IMR-90 (cell line): Measurements from ENCODE around the gene CDKAL1. TPM values are rescaled to one million over a fixed set of nuclear protein-coding genes. Genes with fewer than 3 reads are reported as not detected.

Experiments used
- ATAC-seq: fragments of 200-7000 bp; cut with Tn5 transposase; 2 replicates; pipeline ENCODE4 v1.9.1; 2020; ENCODE audit warnings: low read depth, mild to moderate bottlenecking, moderate library complexity
- BruUV-seq: library from RNA; stranded (reverse); fragments of 400-500 nt; replicated peaks from 2 replicates; lab custom pipeline; 2021; lab: Mats Ljungman, UMichigan
- CTCF ChIA-PET: fragments of 300-600 bp; formaldehyde crosslinking; extraction: SDS; loops from one replicate; lab custom pipeline; 2021; ENCODE audit warnings: antibody characterized with exemption; lab: Yijun Ruan, JAX
- POLR2A ChIA-PET: fragments of 300-600 bp; sonication (Branson Sonifier 250); formaldehyde crosslinking; loops from one replicate; lab custom pipeline; 2022; ENCODE audit warnings: antibody characterized with exemption; ENCODE audit not compliant: unreplicated experiment; lab: Charles Lee
- DNase-seq: peaks from one replicate; pipeline ENCODE4 v3.0.0; 2013
- H2AFZ ChIP-seq: replicated peaks from 2 replicates; pipeline ENCODE3; 2013; ENCODE audit warnings: low read length, mild to moderate bottlenecking; ENCODE audit not compliant: poor library complexity
- H2AK5ac ChIP-seq: 2 replicates; pipeline ENCODE4 v1.6.1; 2013; ENCODE audit warnings: low read depth, low read length, inconsistent platforms
- H2AK9ac ChIP-seq: replicated peaks from 2 replicates; pipeline ENCODE3; 2013; ENCODE audit warnings: mild to moderate bottlenecking, low read depth, low read length, moderate library complexity; ENCODE audit not compliant: poor library complexity
- H2BK120ac ChIP-seq: 2 replicates; pipeline ENCODE4 v1.6.1; 2013; ENCODE audit warnings: low read depth, low read length, inconsistent platforms
- H2BK15ac ChIP-seq: 3 replicates; pipeline ENCODE4 v1.6.1; 2013; ENCODE audit warnings: low read depth, low read length, inconsistent platforms
- H2BK20ac ChIP-seq: 2 replicates; pipeline ENCODE4 v1.6.1; 2013; ENCODE audit warnings: low read depth, mild to moderate bottlenecking, inconsistent platforms, low read length, moderate library complexity
- H2BK5ac ChIP-seq: 2 replicates; pipeline ENCODE4 v1.6.1; 2013; ENCODE audit warnings: mild to moderate bottlenecking, low read depth, low read length, inconsistent platforms; ENCODE audit not compliant: poor library complexity, severe bottlenecking
- H3K14ac ChIP-seq: replicated peaks from 2 replicates; pipeline ENCODE4 v1.6.1; 2013; ENCODE audit warnings: low read depth, low read length, inconsistent platforms
- H3K18ac ChIP-seq: 2 replicates; pipeline ENCODE4 v1.6.1; 2013; ENCODE audit warnings: low read depth, low read length, control low read depth
- H3K23ac ChIP-seq: 2 replicates; pipeline ENCODE4 v1.6.1; 2013; ENCODE audit warnings: low read depth, low read length, inconsistent platforms
- H3K27ac ChIP-seq: 2 replicates; pipeline ENCODE4 v1.5.1; 2013; ENCODE audit warnings: mild to moderate bottlenecking, control low read depth, low read length; ENCODE audit not compliant: insufficient read depth
- H3K27me3 ChIP-seq: 2 replicates; pipeline ENCODE4 v1.6.1; 2013; ENCODE audit warnings: low read length; ENCODE audit not compliant: control insufficient read depth, insufficient read depth
- H3K36me3 ChIP-seq: 2 replicates; pipeline ENCODE4 v1.6.1; 2013; ENCODE audit warnings: low read length, mixed read lengths; ENCODE audit not compliant: control insufficient read depth, insufficient read depth
- H3K4ac ChIP-seq: 2 replicates; pipeline ENCODE4 v1.6.1; 2013; ENCODE audit warnings: low read depth, low read length, inconsistent platforms
- H3K4me1 ChIP-seq: 2 replicates; pipeline ENCODE4 v1.6.1; 2013; ENCODE audit warnings: low read length, mixed read lengths; ENCODE audit not compliant: control insufficient read depth, insufficient read depth
- H3K4me2 ChIP-seq: 2 replicates; pipeline ENCODE4 v1.6.1; 2013; ENCODE audit warnings: low read depth, mild to moderate bottlenecking, control low read depth, low read length, moderate library complexity
- H3K4me3 ChIP-seq: 2 replicates; pipeline ENCODE4 v1.5.1; 2013; ENCODE audit warnings: low read depth, mild to moderate bottlenecking, control low read depth, low read length, moderate library complexity; ENCODE audit not compliant: insufficient read depth
- H3K56ac ChIP-seq: 2 replicates; pipeline ENCODE4 v1.6.1; 2013; ENCODE audit warnings: low read length, inconsistent platforms; ENCODE audit not compliant: insufficient read depth; ENCODE audit errors: extremely low read depth
- H3K79me1 ChIP-seq, 2 experiments: 2 replicates each; pipeline ENCODE4 v1.6.1; 2013; ENCODE audit warnings: low read length in 2 of 2, inconsistent platforms in 1 of 2, low read depth in 1 of 2
- H3K9ac ChIP-seq: 2 replicates; pipeline ENCODE4 v1.6.1; 2013; ENCODE audit warnings: low read depth, low read length, control low read depth
- H3K9me1 ChIP-seq: 2 replicates; pipeline ENCODE4 v1.6.1; 2013; ENCODE audit warnings: low read length, inconsistent platforms; ENCODE audit not compliant: insufficient read depth
- H3K9me3 ChIP-seq: 2 replicates; pipeline ENCODE4 v1.6.1; 2013; ENCODE audit warnings: low read length; ENCODE audit not compliant: control insufficient read depth, insufficient read depth
- H4K20me1 ChIP-seq: 2 replicates; pipeline ENCODE4 v1.6.1; 2013; ENCODE audit warnings: low read length, inconsistent platforms; ENCODE audit not compliant: insufficient read depth
- H4K5ac ChIP-seq: 2 replicates; pipeline ENCODE4 v1.6.1; 2013; ENCODE audit warnings: mild to moderate bottlenecking, low read depth, low read length, control low read depth
- H4K8ac ChIP-seq, 2 experiments: 2 replicates each; pipeline ENCODE4 v1.6.1; 2013; ENCODE audit warnings: low read depth in 2 of 2, low read length in 2 of 2, control low read depth in 1 of 2, inconsistent platforms in 1 of 2
- H4K91ac ChIP-seq: 2 replicates; pipeline ENCODE4 v1.6.1; 2013; ENCODE audit warnings: low read depth, low read length, inconsistent platforms; ENCODE audit not compliant: insufficient read depth
- BHLHE40 ChIP-seq: fragments of 150-350 bp; IDR thresholded peaks from 2 replicates; pipeline ENCODE4 v1.6.1; 2016; ENCODE audit warnings: mild to moderate bottlenecking, low read depth, low read length
- CEBPB ChIP-seq: IDR thresholded peaks from 2 replicates; pipeline ENCODE4 v1.6.1; 2012; ENCODE audit warnings: low read depth, low read length, improper control_type of control experiment
- CHD1 ChIP-seq: IDR thresholded peaks from 2 replicates; pipeline ENCODE4 v1.6.1; 2012; ENCODE audit warnings: low read depth, low read length, improper control_type of control experiment
- FOS ChIP-seq: fragments of 150-350 bp; IDR thresholded peaks from 2 replicates; pipeline ENCODE4 v1.6.1; 2016; ENCODE audit warnings: low read depth, low read length
- MAFK ChIP-seq: IDR thresholded peaks from 2 replicates; pipeline ENCODE4 v1.6.1; 2012; ENCODE audit warnings: low read depth, low read length, improper control_type of control experiment
- MAZ ChIP-seq: IDR thresholded peaks from 2 replicates; pipeline ENCODE4 v1.6.1; 2012; ENCODE audit warnings: low read depth, mild to moderate bottlenecking, low read length, improper control_type of control experiment, moderate library complexity, borderline replicate concordance
- MXI1 ChIP-seq: IDR thresholded peaks from 2 replicates; pipeline ENCODE4 v1.6.1; 2012; ENCODE audit warnings: low read depth, mild to moderate bottlenecking, low read length, moderate library complexity, borderline replicate concordance
- NFE2L2 ChIP-seq: fragments of 150-350 bp; IDR thresholded peaks from 2 replicates; pipeline ENCODE4 v1.6.1; 2016; ENCODE audit warnings: low read depth, mild to moderate bottlenecking, low read length
- POLR2A ChIP-seq: IDR thresholded peaks from 2 replicates; pipeline ENCODE4 v1.6.1; 2012; ENCODE audit warnings: mild to moderate bottlenecking, low read depth, low read length
- RAD21 ChIP-seq: IDR thresholded peaks from 2 replicates; pipeline ENCODE4 v1.6.1; 2012; ENCODE audit warnings: low read length, improper control_type of control experiment
- RCOR1 ChIP-seq: IDR thresholded peaks from 2 replicates; pipeline ENCODE4 v1.6.1; 2012; ENCODE audit warnings: mild to moderate bottlenecking, low read length, improper control_type of control experiment; ENCODE audit not compliant: insufficient replicate concordance
- RFX5 ChIP-seq: IDR thresholded peaks from 2 replicates; pipeline ENCODE4 v1.8.0; 2012; ENCODE audit warnings: low read depth, mild to moderate bottlenecking, low read length, moderate library complexity
- WGBS, 2 experiments: methylation state at CpG; one replicate each; pipeline versions ENCODE4 v1.1.5 to v1.1.7; 2013; ENCODE audit warnings: missing lambda C conversion rate in 2 of 2; ENCODE audit not compliant: insufficient read length in 1 of 2; ENCODE audit errors: extremely low coverage in 2 of 2; 5-methylcytosine and 5-hydroxymethylcytosine counted together
- dilution Hi-C: fragments of 300-500 bp; cut with HindIII; formaldehyde crosslinking; loops from one replicate; pipeline ENCODE4 v1.14.3; 2018; ENCODE audit warnings: low sequenced_read_pairs; ENCODE audit not compliant: unreplicated experiment
- in situ Hi-C: fragments of 300-500 bp; cut with MboI; formaldehyde crosslinking; loops from 3 replicates; pipeline ENCODE4 v1.14.3; 2019; ENCODE audit warnings: low sequenced_read_pairs, inconsistent platforms, mixed read lengths
- intact Hi-C: fragments of 100-400 bp; cut with micrococcal nuclease; formaldehyde crosslinking; loops from 2 replicates; pipeline ENCODE4 v1.10.0; 2022
- polyA plus RNA-seq, 3 experiments: library from polyadenylated mRNA; depleted of rRNA; stranded (reverse); fragments of >200 nt; gene quantifications; 2 replicates each; pipeline ENCODE4 v1.2.3, GENCODE V29; 2012; ENCODE audit warnings: low replicate concordance in 1 of 3
- total RNA-seq: library from RNA; depleted of rRNA; stranded (reverse); fragments of >200 nt; gene quantifications from 2 replicates; pipeline ENCODE4 v1.2.3, GENCODE V29; 2012
- TF ChIP-seq, protein P1 (sequence below): fragments of 150-350 bp; IDR thresholded peaks from 2 replicates; pipeline ENCODE4 v1.6.1; 2017; ENCODE audit warnings: mild to moderate bottlenecking, antibody characterized with exemption, low read length, low read depth
- TF ChIP-seq, protein P2 (sequence below): conservative IDR thresholded peaks from 2 replicates; pipeline ENCODE4 v1.5.1; 2012; ENCODE audit warnings: mild to moderate bottlenecking, low read depth, low read length, improper control_type of control experiment
- TF ChIP-seq, protein P3 (sequence below): fragments of 150-350 bp; IDR thresholded peaks from 2 replicates; pipeline ENCODE4 v1.6.1; 2016; ENCODE audit warnings: low read depth, mild to moderate bottlenecking, low read length, moderate library complexity, borderline replicate concordance

CDKAL1 gene
- total and polyA plus RNA-seq, 2 of the 4 experiments (the other 2 are of a cell fraction): 3.7 to 13.1 TPM

- intact Hi-C loops (no loop called here), dilution Hi-C loops (no loop called here), in situ Hi-C loops (no loop called here)
- Histone ChIP-seq H3K9ac (no peak overlapping the region), H3K27ac (no peak overlapping the region), H2BK5ac (no peak overlapping the region), H2AFZ (no peak overlapping the region), H3K79me1 (no peaks in the 10 kb centered on the region; a peak in 1 of 4 replicates), H3K36me3 (no peaks in the 10 kb centered on the region), H4K91ac (no peak overlapping the region), H3K23ac (no peak overlapping the region), H3K18ac (peak overlapping the region; percentile 9; the same call in 1 of the 2 replicates), H3K4me1 (peaks cover 2% of the 10 kb centered on the region; the same call in 1 of the 2 replicates), H2BK120ac (0 out of 2 replicates have a peak overlapping the region, but pooled peaks have one; percentile 11), H4K8ac (no peak overlapping the region), H3K27me3 (no peaks in the 10 kb centered on the region), H3K9me1 (0 out of 2 replicates have a peak, but pooled peaks cover 3% of the 10 kb centered on the region), H3K56ac (no peak overlapping the region), H3K14ac (no peak overlapping the region), H4K5ac (no peak overlapping the region), H3K4me3 (no peak overlapping the region), H3K4me2 (no peak overlapping the region), H2AK9ac (no peak overlapping the region), H3K9me3 (no peaks in the 10 kb centered on the region), H4K20me1 (no peaks in the 10 kb centered on the region), H2BK20ac (no peak overlapping the region), H2BK15ac (no peak overlapping the region), H3K4ac (no peak overlapping the region), H2AK5ac (no peak overlapping the region)
- ChIA-PET CTCF (interaction anchor here (1.4 kb wide), 1 partner anchor 723 kb away, joined by 5 read pairs; no protein-coding TSS in a partner anchor), POLR2A (interaction anchor here (0.6 kb wide), 1 partner anchor 390 kb away, joined by 3 read pairs; no protein-coding TSS in a partner anchor)
- DNase-seq: no peak
- TF ChIP-seq, protein P1, sequence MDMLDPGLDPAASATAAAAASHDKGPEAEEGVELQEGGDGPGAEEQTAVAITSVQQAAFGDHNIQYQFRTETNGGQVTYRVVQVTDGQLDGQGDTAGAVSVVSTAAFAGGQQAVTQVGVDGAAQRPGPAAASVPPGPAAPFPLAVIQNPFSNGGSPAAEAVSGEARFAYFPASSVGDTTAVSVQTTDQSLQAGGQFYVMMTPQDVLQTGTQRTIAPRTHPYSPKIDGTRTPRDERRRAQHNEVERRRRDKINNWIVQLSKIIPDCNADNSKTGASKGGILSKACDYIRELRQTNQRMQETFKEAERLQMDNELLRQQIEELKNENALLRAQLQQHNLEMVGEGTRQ: no peak
- TF ChIP-seq RCOR1 (no peak), RFX5 (no peak), CHD1 (no peak), FOS (no peak), RAD21 (no peak), MAFK (no peak), BHLHE40 (no peak), CEBPB (no peak), NFE2L2 (no peak), MXI1 (no peak), POLR2A (no peak), MAZ (no peak)
- TF ChIP-seq, protein P2, sequence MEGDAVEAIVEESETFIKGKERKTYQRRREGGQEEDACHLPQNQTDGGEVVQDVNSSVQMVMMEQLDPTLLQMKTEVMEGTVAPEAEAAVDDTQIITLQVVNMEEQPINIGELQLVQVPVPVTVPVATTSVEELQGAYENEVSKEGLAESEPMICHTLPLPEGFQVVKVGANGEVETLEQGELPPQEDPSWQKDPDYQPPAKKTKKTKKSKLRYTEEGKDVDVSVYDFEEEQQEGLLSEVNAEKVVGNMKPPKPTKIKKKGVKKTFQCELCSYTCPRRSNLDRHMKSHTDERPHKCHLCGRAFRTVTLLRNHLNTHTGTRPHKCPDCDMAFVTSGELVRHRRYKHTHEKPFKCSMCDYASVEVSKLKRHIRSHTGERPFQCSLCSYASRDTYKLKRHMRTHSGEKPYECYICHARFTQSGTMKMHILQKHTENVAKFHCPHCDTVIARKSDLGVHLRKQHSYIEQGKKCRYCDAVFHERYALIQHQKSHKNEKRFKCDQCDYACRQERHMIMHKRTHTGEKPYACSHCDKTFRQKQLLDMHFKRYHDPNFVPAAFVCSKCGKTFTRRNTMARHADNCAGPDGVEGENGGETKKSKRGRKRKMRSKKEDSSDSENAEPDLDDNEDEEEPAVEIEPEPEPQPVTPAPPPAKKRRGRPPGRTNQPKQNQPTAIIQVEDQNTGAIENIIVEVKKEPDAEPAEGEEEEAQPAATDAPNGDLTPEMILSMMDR: no peak
- TF ChIP-seq, protein P3, sequence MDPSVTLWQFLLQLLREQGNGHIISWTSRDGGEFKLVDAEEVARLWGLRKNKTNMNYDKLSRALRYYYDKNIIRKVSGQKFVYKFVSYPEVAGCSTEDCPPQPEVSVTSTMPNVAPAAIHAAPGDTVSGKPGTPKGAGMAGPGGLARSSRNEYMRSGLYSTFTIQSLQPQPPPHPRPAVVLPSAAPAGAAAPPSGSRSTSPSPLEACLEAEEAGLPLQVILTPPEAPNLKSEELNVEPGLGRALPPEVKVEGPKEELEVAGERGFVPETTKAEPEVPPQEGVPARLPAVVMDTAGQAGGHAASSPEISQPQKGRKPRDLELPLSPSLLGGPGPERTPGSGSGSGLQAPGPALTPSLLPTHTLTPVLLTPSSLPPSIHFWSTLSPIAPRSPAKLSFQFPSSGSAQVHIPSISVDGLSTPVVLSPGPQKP: no peak
- no TSS peak for BruUV-seq
- no CpG with 5 or more reads among the region's 1 CpG for WGBS, 2 experiments
- ATAC-seq: no peak
These were observed 331.8 kb downstream of the CDKAL1 start for GRCh38 chr6:20866036-20866435.
